AG04450 (cell line): ENCODE measurements around the gene OXNAD1. TPM values are rescaled to one million over a fixed set of nuclear protein-coding genes. Genes with fewer than 3 reads are reported as not detected.

Experiments
- CTCF ChIA-PET: fragments of 300-600, 350-600 bp; formaldehyde crosslinking; extraction: SDS; loops from one replicate; lab custom pipeline; 2022; ENCODE audit warnings: antibody characterized with exemption, inconsistent platforms; lab: Charles Lee
- POLR2A ChIA-PET: fragments of 350-600 bp; formaldehyde crosslinking; extraction: SDS; loops from one replicate; lab custom pipeline; 2021; ENCODE audit warnings: antibody characterized with exemption, inconsistent platforms; lab: Yijun Ruan, JAX
- DNase-seq: peaks from one replicate; pipeline ENCODE4 v3.0.0-alpha.2; 2011; ENCODE audit warnings: low read depth, low spot score
- H3K27ac ChIP-seq: one replicate; pipeline ENCODE4 v1.5.1; 2012; ENCODE audit warnings: low read depth, low read length, control low read depth
- H3K27me3 ChIP-seq: one replicate; pipeline ENCODE4 v1.6.0; 2012; ENCODE audit warnings: low read length; ENCODE audit not compliant: control insufficient read depth, insufficient read depth
- H3K4me3 ChIP-seq: 2 replicates; pipeline ENCODE4 v1.5.1; 2011; ENCODE audit warnings: mild to moderate bottlenecking, low read depth, low read length, control low read depth
- H3K9me3 ChIP-seq: 2 replicates; pipeline ENCODE4 v1.5.1; 2012; ENCODE audit warnings: low read length; ENCODE audit not compliant: control insufficient read depth, insufficient read depth
- CTCF ChIP-seq: IDR thresholded peaks from 2 replicates; pipeline ENCODE4 v1.5.1; 2011; ENCODE audit warnings: low read depth, low read length, control low read depth, inconsistent platforms
- polyA plus RNA-seq: library from polyadenylated mRNA; depleted of rRNA; stranded (reverse); fragments of >200 nt; gene quantifications from 2 replicates; pipeline ENCODE4 v1.2.3, GENCODE V29; 2011

OXNAD1 gene
- polyA plus RNA-seq, 1 experiment, result 9.0 TPM

GRCh38 chr3:16224325-16224724 is 40.7 kb upstream of the OXNAD1 start:
- Histone ChIP-seq H3K9me3 (no peaks in the 10 kb centered on the region), H3K4me3 (no peak overlapping the region), H3K27me3 (no peaks in the 10 kb centered on the region), H3K27ac (no peak overlapping the region)
- TF ChIP-seq CTCF, result no peak
- DNase-seq, result no peak
- POLR2A ChIA-PET, result no interaction called here
- CTCF ChIA-PET, result no interaction called here

GRCh38 chr3:16227566-16227965 is 37.4 kb upstream of the OXNAD1 start:
- Histone ChIP-seq H3K27ac (no peak overlapping the region), H3K4me3 (no peak overlapping the region), H3K27me3 (no peaks in the 10 kb centered on the region), H3K9me3 (no peaks in the 10 kb centered on the region)
- ChIA-PET CTCF (interaction anchor here (0.7 kb wide), 1 partner anchor 412 kb away, joined by 7 read pairs; no protein-coding TSS in a partner anchor), POLR2A (no interaction called here)
- TF ChIP-seq CTCF, result no peak
- no peak for DNase-seq

DNA sequence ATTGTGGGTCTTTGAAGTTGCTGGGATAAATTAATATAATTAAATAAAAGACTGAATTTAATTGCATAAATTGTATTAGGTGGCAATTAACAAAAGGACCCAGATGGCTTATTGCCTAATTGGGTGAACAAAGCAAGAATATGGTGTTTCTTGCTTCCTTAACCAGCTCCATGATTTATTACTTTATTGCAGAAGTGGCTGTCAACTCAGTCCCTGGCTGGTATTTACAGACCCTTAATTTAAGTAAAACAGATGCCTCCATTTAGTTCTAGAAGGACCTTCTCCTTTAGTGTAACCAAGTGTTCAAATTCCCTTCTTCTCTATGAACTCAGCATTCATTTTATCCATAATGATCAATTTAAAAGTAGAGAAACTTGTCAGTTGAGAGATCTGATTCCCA is 35.3 kb upstream of the OXNAD1 start:
- Histone ChIP-seq H3K9me3 (no peaks in the 10 kb centered on the region), H3K27me3 (no peaks in the 10 kb centered on the region), H3K27ac (no peak overlapping the region), H3K4me3 (no peak overlapping the region)
- DNase-seq, result no peak
- ChIA-PET POLR2A (no interaction called here), CTCF (no interaction called here)
- no peak for TF ChIP-seq CTCF

GRCh38 chr3:16231983-16232382 is 33.0 kb upstream of the OXNAD1 start:
- H3K9me3 ChIP-seq, result no peaks in the 10 kb centered on the region
- no peak overlapping the region for H3K4me3 ChIP-seq
- H3K27me3 ChIP-seq, result no peaks in the 10 kb centered on the region
- ChIA-PET POLR2A (interaction anchor here (0.9 kb wide), 1 partner anchor 10 kb away, joined by 3 read pairs; no protein-coding TSS in a partner anchor), CTCF (interaction anchor here (1.0 to 1.8 kb wide), 2 partner anchors 16 to 53 kb away, joined by 4 read pairs; no protein-coding TSS in a partner anchor)
- no peak overlapping the region for H3K27ac ChIP-seq
- TF ChIP-seq CTCF, result no peak
- no peak for DNase-seq

- POLR2A ChIA-PET, result no interaction called here
- no peaks in the 10 kb centered on the region for H3K9me3 ChIP-seq
- CTCF ChIA-PET, result interaction anchor here (0.5 to 2.1 kb wide), 2 partner anchors 210 to 418 kb away, joined by 3 to 4 read pairs; no protein-coding TSS in a partner anchor
Observed at GRCh38 chr3:16233806-16234205, 31.2 kb upstream of the OXNAD1 start.

More at GRCh38 chr3:16233806-16234205, 31.2 kb upstream of the OXNAD1 start:
- no peak for DNase-seq
- no peak overlapping the region for H3K27ac ChIP-seq
- H3K27me3 ChIP-seq, result no peaks in the 10 kb centered on the region
- no peak for TF ChIP-seq CTCF
- H3K4me3 ChIP-seq, result no peak overlapping the region
